Tibial nerve (tissue), 3 donors: Measurements from ENCODE around the gene ATP5IF1.

Experiments used
- POLR2A ChIP-seq, 2 donors: fragments of 450-650 bp; IDR thresholded peaks; one replicate each; pipeline ENCODE4 v1.6.1; 2017; ENCODE audit warnings: antibody characterized with exemption in 2 of 2, mild to moderate bottlenecking in 2 of 2, moderate library complexity in 2 of 2
- TF ChIP-seq, protein P1 (sequence below), 5 experiments: fragments of 200-600 bp in 3 of 5; fragments of 450-650 bp in 2 of 5; sonication (generic) in 3 of 5; IDR thresholded peaks; one replicate each; pipeline ENCODE4 v1.5.1; 2016 to 2019; ENCODE audit warnings: antibody characterized with exemption in 5 of 5, mild to moderate bottlenecking in 3 of 5, moderate library complexity in 2 of 5

DNA sequence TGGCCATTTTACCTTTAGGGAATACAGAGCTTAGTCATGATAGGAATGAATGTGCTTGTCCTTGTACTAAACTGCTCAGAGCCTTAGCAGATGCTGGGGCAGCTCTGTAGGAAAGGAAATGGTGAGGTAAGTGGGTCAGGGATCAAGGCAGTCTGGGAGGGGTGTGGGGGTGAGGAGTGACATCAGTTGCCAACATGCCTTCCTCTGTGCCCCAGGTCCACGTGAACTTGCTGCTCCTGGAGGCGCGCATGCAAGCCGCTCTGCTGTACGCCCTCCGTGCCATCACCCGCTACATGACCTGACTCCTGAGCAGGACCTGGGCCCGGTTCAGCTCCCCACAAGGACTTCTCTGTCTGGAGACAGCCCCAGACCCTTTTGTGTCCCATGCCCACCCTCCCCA lies 44.6 kb downstream of the ATP5IF1 start:
- TF ChIP-seq, protein P1, sequence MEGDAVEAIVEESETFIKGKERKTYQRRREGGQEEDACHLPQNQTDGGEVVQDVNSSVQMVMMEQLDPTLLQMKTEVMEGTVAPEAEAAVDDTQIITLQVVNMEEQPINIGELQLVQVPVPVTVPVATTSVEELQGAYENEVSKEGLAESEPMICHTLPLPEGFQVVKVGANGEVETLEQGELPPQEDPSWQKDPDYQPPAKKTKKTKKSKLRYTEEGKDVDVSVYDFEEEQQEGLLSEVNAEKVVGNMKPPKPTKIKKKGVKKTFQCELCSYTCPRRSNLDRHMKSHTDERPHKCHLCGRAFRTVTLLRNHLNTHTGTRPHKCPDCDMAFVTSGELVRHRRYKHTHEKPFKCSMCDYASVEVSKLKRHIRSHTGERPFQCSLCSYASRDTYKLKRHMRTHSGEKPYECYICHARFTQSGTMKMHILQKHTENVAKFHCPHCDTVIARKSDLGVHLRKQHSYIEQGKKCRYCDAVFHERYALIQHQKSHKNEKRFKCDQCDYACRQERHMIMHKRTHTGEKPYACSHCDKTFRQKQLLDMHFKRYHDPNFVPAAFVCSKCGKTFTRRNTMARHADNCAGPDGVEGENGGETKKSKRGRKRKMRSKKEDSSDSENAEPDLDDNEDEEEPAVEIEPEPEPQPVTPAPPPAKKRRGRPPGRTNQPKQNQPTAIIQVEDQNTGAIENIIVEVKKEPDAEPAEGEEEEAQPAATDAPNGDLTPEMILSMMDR (IDR thresholded peaks at IDR 0.05): no peak
- no peak for TF ChIP-seq POLR2A (IDR thresholded peaks at IDR 0.05)
